Mammary epithelial cell (primary cell): ENCODE data around the gene C4orf50.

Source experiments
- EZH2 ChIP-seq: IDR thresholded peaks from 2 replicates; pipeline ENCODE4 v1.6.1; 2012; ENCODE audit warnings: low read length, inconsistent platforms, borderline replicate concordance
- TF ChIP-seq, protein P1 (sequence below), 2 donors: IDR thresholded peaks in 1 of 2; conservative IDR thresholded peaks in 1 of 2; 2 replicates each; pipeline ENCODE4 v1.5.1; 2011 to 2012; ENCODE audit warnings: inconsistent platforms in 2 of 2, low read length in 2 of 2, mild to moderate bottlenecking in 2 of 2, control low read depth in 1 of 2, low read depth in 1 of 2; ENCODE audit not compliant: insufficient read depth in 1 of 2; ENCODE audit errors: extremely low read depth in 1 of 2

DNA sequence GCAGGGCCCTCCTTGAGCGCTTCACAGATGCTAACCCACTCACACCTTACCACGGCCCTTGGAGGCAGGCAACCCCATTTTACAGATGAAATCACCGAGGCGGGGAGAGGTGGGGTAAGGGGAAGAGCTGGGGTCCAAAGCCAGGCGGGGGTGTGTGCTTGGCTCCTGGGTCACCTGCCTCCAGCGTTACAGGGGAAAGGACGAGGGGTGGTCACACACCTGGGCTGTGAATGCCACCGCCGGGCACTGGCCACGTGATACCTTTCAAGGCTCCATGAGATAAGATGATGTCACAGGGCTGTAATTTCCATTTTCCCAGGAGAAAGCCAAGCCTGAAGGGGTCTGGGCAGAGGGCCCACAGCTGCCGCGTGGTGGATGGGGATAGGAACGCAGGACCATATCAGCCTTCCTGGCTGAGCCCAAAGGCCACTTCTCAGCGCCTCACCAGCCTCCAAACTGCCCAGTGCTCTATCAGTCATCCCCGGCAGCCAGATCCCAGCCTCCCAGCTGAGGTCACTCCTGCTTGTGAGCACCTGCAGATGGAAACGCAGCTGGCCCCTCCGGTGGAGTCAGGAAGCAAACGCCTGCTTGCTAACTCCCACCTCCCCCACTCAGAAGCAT, 62.9 kb downstream of the C4orf50 start:
- no peak for TF ChIP-seq EZH2
- TF ChIP-seq, protein P1, sequence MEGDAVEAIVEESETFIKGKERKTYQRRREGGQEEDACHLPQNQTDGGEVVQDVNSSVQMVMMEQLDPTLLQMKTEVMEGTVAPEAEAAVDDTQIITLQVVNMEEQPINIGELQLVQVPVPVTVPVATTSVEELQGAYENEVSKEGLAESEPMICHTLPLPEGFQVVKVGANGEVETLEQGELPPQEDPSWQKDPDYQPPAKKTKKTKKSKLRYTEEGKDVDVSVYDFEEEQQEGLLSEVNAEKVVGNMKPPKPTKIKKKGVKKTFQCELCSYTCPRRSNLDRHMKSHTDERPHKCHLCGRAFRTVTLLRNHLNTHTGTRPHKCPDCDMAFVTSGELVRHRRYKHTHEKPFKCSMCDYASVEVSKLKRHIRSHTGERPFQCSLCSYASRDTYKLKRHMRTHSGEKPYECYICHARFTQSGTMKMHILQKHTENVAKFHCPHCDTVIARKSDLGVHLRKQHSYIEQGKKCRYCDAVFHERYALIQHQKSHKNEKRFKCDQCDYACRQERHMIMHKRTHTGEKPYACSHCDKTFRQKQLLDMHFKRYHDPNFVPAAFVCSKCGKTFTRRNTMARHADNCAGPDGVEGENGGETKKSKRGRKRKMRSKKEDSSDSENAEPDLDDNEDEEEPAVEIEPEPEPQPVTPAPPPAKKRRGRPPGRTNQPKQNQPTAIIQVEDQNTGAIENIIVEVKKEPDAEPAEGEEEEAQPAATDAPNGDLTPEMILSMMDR (conservative IDR thresholded peaks at IDR 0.05 in 1 of 2, IDR thresholded peaks at IDR 0.05 in 1 of 2; ENCODE audit: extremely low read depth in 1 of 2, insufficient read depth in 1 of 2, low read depth in 1 of 2, low read length in 2 of 2): no peak
